GM20000 (cell line): ENCODE data around the gene ATP8B2.
"Not testable (repeated sequence)": the region's sequence is repeated elsewhere in the genome, so short reads cannot be mapped to it uniquely, and the experiment has no call there.

ENCODE experiments used
- DNase-seq: peaks from one replicate; pipeline ENCODE4 v3.0.0; 2012; ENCODE audit warnings: low spot score
- TF ChIP-seq, protein P1 (sequence below): IDR thresholded peaks from 2 replicates; pipeline ENCODE4 v1.5.1; 2012; ENCODE audit warnings: mild to moderate bottlenecking, control low read depth; ENCODE audit errors: extremely low read depth, missing control alignments

Gene ATP8B2

GRCh38 chr1:154304664-154305337 lies 20.5 kb upstream of the ATP8B2 start:
- TF ChIP-seq, protein P1, sequence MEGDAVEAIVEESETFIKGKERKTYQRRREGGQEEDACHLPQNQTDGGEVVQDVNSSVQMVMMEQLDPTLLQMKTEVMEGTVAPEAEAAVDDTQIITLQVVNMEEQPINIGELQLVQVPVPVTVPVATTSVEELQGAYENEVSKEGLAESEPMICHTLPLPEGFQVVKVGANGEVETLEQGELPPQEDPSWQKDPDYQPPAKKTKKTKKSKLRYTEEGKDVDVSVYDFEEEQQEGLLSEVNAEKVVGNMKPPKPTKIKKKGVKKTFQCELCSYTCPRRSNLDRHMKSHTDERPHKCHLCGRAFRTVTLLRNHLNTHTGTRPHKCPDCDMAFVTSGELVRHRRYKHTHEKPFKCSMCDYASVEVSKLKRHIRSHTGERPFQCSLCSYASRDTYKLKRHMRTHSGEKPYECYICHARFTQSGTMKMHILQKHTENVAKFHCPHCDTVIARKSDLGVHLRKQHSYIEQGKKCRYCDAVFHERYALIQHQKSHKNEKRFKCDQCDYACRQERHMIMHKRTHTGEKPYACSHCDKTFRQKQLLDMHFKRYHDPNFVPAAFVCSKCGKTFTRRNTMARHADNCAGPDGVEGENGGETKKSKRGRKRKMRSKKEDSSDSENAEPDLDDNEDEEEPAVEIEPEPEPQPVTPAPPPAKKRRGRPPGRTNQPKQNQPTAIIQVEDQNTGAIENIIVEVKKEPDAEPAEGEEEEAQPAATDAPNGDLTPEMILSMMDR, result no peak
- DNase-seq, result no peak

DNA sequence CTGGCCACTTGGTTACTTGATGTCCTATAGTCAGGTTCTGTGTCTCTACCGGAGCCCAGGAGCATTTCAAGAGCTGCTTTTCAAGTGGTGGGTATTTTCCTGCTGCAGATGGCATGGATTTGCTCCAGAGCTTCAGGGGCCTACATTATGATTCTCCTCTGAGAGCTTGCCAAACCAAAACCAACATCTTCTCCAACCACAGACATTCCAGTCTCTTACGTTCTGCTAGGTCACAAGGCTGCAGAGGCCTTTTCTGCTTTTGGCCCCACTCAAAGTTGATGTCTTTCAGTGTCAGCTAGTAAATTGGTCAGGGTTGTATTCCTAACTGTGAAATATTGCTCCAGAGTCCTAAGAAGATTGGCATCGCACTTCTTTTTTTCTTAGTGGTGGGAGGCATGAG lies 19.2 kb upstream of the ATP8B2 start:
- TF ChIP-seq, protein P1, result no peak
- no peak for DNase-seq

- DNase-seq, result not testable (repeated sequence)
Measured at GRCh38 chr1:154307670-154308270, 17.6 kb upstream of the ATP8B2 start.

- DNase-seq, result not testable (repeated sequence)
Measured at GRCh38 chr1:154309136-154309535, 16.2 kb upstream of the ATP8B2 start.

GRCh38 chr1:154312229-154313065 lies 12.9 kb upstream of the ATP8B2 start:
- DNase-seq, result not testable (repeated sequence)

- TF ChIP-seq, protein P1, result no peak
- no peak for DNase-seq
Measured at GRCh38 chr1:154313066-154313356, 12.3 kb upstream of the ATP8B2 start.

GRCh38 chr1:154314226-154314625 lies 11.1 kb upstream of the ATP8B2 start:
- not testable (repeated sequence) for DNase-seq

DNA sequence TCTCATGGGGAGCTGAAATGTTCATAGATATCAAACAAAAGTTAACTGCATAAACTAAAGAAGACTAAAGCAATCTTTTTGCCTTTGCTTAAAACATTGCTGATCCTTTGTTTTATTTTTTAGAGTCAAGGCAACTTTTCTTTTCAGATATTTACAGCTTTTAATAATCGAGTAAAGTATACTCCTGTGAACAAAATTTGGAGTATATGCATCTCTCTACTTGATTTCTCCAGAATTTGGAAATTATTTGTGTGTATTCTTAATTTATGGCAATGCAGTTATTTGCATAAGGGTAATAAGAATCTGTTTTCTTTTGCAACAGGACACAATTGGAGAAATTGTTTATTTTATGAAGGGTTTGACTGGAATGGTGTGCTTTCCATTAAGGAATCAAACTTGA lies 8.6 kb upstream of the ATP8B2 start:
- TF ChIP-seq, protein P1, result no peak
- DNase-seq, result no peak

- TF ChIP-seq, protein P1, result no peak
- DNase-seq, result no peak
Measured at GRCh38 chr1:154318386-154318785, 6.9 kb upstream of the ATP8B2 start.
